Epithelial cell of prostate (primary cell): ENCODE results near the gene IER2.
"Not testable (repeated sequence)": the region's sequence is repeated elsewhere in the genome, so short reads cannot be mapped to it uniquely, and the experiment has no call there.

ENCODE experiments used
- DNase-seq: peaks from one replicate; pipeline ENCODE4 v3.0.0-alpha.2; 2011; ENCODE audit warnings: low read depth, low spot score
- H3K27ac ChIP-seq: fragments of 450-650 bp; 2 replicates; pipeline ENCODE4 v1.5.1; 2017; ENCODE audit warnings: mild to moderate bottlenecking

Gene IER2

DNA sequence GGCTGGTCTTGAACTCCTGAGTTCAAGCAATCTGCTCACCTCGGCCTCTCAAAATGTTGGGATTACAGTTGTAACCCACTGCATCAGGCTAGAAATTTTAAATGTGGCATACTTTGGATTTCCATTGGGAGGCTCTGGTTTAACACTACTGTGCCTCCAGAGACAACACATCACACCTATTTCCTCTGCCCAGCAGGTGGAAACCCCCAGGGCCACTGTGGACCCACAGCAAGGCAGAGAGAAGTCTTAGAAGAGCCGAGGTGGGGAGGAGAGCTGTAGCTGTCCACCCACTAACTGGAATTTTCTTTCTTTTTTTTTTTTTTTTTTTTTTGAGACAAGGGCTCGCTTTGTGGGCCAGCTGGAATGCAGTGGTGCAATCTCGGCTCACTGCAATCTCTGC is 39.4 kb downstream of the IER2 start:
- H3K27ac ChIP-seq, result no peak overlapping the region
- DNase-seq, result no peak

DNA sequence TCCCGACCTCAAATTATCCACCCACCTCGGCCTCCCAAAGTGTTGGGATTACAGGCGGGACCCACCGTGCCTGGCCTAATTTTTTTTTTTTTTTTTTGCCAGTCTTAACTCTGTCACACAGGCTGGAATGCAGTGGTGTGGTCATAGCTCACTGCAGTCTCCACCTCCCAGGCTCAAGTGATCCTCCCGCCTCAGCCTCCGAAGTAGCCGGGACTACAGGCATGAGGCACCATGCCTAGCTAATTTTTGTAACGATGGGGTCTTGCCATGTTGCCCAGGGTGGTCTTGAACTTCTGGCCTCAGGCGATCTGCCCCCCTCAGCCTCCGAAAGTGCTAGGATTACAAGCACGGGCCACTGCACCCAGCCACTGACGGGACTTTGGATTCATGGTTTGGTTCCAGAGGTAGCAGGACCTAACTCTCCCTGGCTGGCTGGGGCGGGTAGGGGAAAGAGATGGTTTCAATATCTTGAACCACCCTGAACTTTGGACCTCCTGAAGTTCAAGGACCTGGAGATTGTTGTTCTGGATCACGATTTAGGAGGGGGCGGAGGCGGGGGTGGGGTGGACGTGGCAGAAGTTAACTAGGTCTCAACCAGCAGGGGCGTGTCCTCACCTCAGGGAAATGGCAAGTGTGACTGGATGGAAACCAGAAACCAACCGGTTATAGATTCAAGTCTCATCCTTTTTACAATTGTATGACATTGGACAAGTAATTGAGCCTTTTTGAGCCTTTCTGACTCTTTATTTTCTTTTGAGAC is 40.8 kb downstream of the IER2 start:
- no peak overlapping the region for H3K27ac ChIP-seq
- no peak for DNase-seq

DNA sequence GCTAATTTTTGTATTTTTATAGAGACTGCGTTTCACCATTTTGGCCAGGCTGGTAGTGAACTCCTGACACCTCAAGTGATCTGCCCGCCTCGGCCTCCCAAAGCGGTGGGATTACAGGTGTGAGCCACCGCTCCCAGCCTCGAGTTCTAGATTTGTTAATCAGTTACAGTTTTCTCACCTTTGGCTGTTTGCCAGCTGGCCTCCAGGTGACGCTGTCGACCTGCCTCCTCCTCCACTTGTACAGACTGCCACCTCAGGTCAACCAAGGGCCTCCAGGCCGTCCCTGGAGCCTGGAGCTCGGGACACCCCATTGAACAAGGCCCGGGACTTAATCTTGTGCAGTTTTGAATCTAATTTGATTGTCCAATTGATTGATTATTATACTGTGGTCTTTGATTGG is 45.5 kb downstream of the IER2 start:
- H3K27ac ChIP-seq, result no peak overlapping the region
- DNase-seq, result no peak

DNA sequence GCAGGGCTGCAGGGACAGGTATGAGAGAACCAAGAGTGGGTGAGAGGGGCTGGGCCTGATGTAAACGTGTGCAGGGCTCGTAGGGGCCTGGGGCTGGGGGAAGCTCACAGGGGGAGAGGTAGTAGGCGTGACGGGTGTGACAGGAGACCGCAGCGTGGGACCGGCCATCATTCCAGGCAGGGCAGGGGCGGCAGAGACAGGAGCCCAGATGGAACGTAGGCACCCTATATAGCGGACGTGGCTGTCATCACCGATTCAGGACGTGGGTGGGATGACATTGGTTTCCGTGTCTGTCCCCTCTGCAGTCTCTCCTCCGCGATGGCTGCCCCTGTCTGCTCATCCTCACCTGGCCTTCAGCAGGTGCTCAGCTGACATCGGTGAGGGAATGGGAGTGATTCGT is 48.4 kb downstream of the IER2 start:
- H3K27ac ChIP-seq, result no peak overlapping the region
- DNase-seq, result no peak

- DNase-seq, H3K27ac ChIP-seq: not testable (repeated sequence)
Observed at GRCh38 chr19:13202112-13202511, 51.9 kb downstream of the IER2 start.
